ENCODE measurements around the gene SPC24.
"Not testable (repeated sequence)": the region's sequence is repeated elsewhere in the genome, so short reads cannot be mapped to it uniquely, and the experiment has no call there.

The SPC24 gene

DNA sequence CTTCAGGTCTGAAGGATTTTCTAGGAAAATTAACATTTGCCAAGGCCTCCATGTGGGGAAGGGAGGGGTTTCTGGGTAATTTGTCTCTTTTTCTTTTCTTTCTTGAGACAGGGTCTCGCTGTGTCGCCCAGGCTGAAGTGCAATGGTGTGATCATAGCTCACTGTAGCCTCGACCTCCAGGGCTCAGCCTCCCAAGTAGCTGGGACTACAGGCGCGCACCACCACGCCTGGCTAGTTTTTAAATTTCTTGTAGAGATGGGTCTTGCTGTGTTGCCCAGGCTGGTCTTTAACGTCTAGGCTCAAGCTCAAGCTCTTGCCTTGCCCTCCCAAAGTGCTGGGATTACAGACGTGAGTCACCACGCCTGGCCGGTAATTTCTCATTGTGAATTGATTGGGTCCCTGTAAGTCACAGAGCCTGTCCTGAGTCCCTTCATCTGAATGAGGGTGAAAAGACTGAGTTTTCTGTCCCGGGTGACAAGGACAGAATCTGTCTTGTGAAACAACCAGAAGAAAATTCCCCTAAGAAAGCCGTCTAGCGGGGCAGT is 10.0 kb upstream of the SPC24 start:
- H3K9ac ChIP-seq (ENCODE audit: insufficient read length): no peak overlapping the region
- H3K27ac ChIP-seq: no peak overlapping the region
- peaks cover 30% of the 10 kb centered on the region; the same call in 1 of the 2 replicates for H3K36me3 ChIP-seq (ENCODE audit: insufficient read depth, low read length)
- no peaks in the 10 kb centered on the region for H3K9me3 ChIP-seq (ENCODE audit: low read depth, low read length)
- no peak for DNase-seq (ENCODE audit: low read depth, low spot score)
- no peak overlapping the region for H3K4me3 ChIP-seq
- TF ChIP-seq FOXP2 (optimal IDR thresholded peaks at IDR 0.05; ENCODE audit: control extremely low read depth, extremely low read length, insufficient read depth): no peak
- no peak for TF ChIP-seq EZH2 (IDR thresholded peaks at IDR 0.05)
- no peak for TF ChIP-seq POLR2AphosphoS5 (IDR thresholded peaks at IDR 0.05; ENCODE audit: borderline replicate concordance, low read depth, low read length)

GRCh38 chr19:11164879-11165406 is 9.4 kb upstream of the SPC24 start:
- no peak overlapping the region for H3K4me3 ChIP-seq

DNA sequence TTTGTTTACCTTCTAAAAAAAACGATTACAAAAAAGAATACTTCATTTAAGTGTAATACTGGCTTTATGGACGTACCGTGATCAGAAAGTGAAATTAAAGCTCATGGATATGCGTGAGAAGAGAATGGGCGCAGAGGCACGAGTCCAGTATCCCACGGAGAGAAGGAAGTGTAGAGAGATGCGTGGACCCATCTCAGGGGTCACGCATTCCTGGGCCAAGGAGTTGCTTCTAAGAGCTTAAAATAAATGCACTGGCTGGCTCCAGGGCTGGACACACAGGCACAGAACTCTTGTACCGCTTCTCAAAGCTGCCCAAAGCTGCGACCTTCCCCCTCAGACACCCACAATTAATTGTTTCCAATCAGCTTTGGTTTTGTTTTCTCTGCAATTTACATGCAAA is 8.7 kb upstream of the SPC24 start:
- TF ChIP-seq POLR2AphosphoS5 (IDR thresholded peaks at IDR 0.05; ENCODE audit: borderline replicate concordance, low read depth, low read length): no peak
- TF ChIP-seq EZH2 (IDR thresholded peaks at IDR 0.05): no peak
- TF ChIP-seq FOXP2 (optimal IDR thresholded peaks at IDR 0.05; ENCODE audit: control extremely low read depth, extremely low read length, insufficient read depth): no peak

More at GRCh38 chr19:11164879-11165406, 9.4 kb upstream of the SPC24 start:
- 0 out of 2 replicates have a peak overlapping the region, but pooled peaks have one; percentile 19 for H3K27ac ChIP-seq
- H3K9me3 ChIP-seq (ENCODE audit: low read depth, low read length): no peaks in the 10 kb centered on the region
- H3K9ac ChIP-seq (ENCODE audit: insufficient read length): no peak overlapping the region
- no peak for DNase-seq (ENCODE audit: low read depth, low spot score)
- H3K36me3 ChIP-seq (ENCODE audit: insufficient read depth, low read length): peaks cover 24% of the 10 kb centered on the region; the same call in 1 of the 2 replicates
- TF ChIP-seq EZH2 (IDR thresholded peaks at IDR 0.05) (no peak), POLR2AphosphoS5 (IDR thresholded peaks at IDR 0.05; ENCODE audit: borderline replicate concordance, low read depth, low read length) (no peak), FOXP2 (optimal IDR thresholded peaks at IDR 0.05; ENCODE audit: control extremely low read depth, extremely low read length, insufficient read depth) (no peak)

DNA sequence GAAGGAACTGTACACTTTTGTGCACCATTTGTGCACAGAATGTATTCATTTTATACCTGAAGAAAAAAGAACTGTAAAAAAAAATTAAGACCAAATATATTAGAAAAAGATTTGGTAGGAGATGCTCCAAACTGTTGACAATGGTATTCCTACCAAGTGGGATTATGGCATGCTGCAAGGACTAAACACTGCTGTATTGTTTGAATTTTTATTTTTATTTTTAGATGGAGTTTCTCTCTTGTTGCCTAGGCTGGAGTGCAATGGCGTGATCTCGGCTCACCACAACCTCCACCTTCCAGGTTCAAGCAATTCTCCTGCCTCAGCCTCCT is 4.8 kb upstream of the SPC24 start:
- H3K36me3 ChIP-seq (ENCODE audit: insufficient read depth, low read length); H3K9me3 ChIP-seq (ENCODE audit: low read depth, low read length); H3K27ac ChIP-seq; H3K9ac ChIP-seq (ENCODE audit: insufficient read length); H3K4me3 ChIP-seq; DNase-seq (ENCODE audit: low read depth, low spot score): not testable (repeated sequence)

More for the DNA sequence above, 8.7 kb upstream of the SPC24 start:
- no peaks in the 10 kb centered on the region for H3K9me3 ChIP-seq (ENCODE audit: low read depth, low read length)
- H3K9ac ChIP-seq (ENCODE audit: insufficient read length): no peak overlapping the region
- peaks cover 21% of the 10 kb centered on the region; the same call in 1 of the 2 replicates for H3K36me3 ChIP-seq (ENCODE audit: insufficient read depth, low read length)
- H3K4me3 ChIP-seq: no peak overlapping the region
- DNase-seq (ENCODE audit: low read depth, low spot score): no peak
- H3K27ac ChIP-seq: no peak overlapping the region

GRCh38 chr19:11159598-11160439 is 4.2 kb upstream of the SPC24 start:
- H3K9me3 ChIP-seq (ENCODE audit: low read depth, low read length): no peaks in the 10 kb centered on the region
- H3K4me3 ChIP-seq: no peak overlapping the region
- no peaks in the 10 kb centered on the region for H3K36me3 ChIP-seq (ENCODE audit: insufficient read depth, low read length)
- H3K27ac ChIP-seq: no peak overlapping the region
- TF ChIP-seq POLR2AphosphoS5 (IDR thresholded peaks at IDR 0.05; ENCODE audit: borderline replicate concordance, low read depth, low read length): no peak
- H3K9ac ChIP-seq (ENCODE audit: insufficient read length): no peak overlapping the region
- no peak for DNase-seq (ENCODE audit: low read depth, low spot score)

- no peak for DNase-seq (ENCODE audit: low read depth, low spot score)
- Histone ChIP-seq H3K9me3 (ENCODE audit: low read depth, low read length) (no peaks in the 10 kb centered on the region), H3K36me3 (ENCODE audit: insufficient read depth, low read length) (peaks cover 12% of the 10 kb centered on the region; the same call in 1 of the 2 replicates), H3K4me3 (peak overlapping the region; percentile 88), H3K27ac (no peak overlapping the region), H3K9ac (ENCODE audit: insufficient read length) (peak overlapping the region; percentile 83)
- TF ChIP-seq EZH2 (IDR thresholded peaks at IDR 0.05): no peak
- no peak for TF ChIP-seq POLR2AphosphoS5 (IDR thresholded peaks at IDR 0.05; ENCODE audit: borderline replicate concordance, low read depth, low read length)
- TF ChIP-seq FOXP2 (optimal IDR thresholded peaks at IDR 0.05; ENCODE audit: control extremely low read depth, extremely low read length, insufficient read depth): no peak
Measured at GRCh38 chr19:11154683-11155047, 917 bp downstream of the SPC24 start.

- Histone ChIP-seq H3K27ac (no peak overlapping the region), H3K4me3 (no peak overlapping the region), H3K9me3 (ENCODE audit: low read depth, low read length) (no peaks in the 10 kb centered on the region), H3K9ac (ENCODE audit: insufficient read length) (no peak overlapping the region), H3K36me3 (ENCODE audit: insufficient read depth, low read length) (peaks cover 25% of the 10 kb centered on the region)
- TF ChIP-seq FOXP2 (optimal IDR thresholded peaks at IDR 0.05; ENCODE audit: control extremely low read depth, extremely low read length, insufficient read depth): no peak
- no peak for TF ChIP-seq POLR2AphosphoS5 (IDR thresholded peaks at IDR 0.05; ENCODE audit: borderline replicate concordance, low read depth, low read length)
- TF ChIP-seq EZH2 (IDR thresholded peaks at IDR 0.05): no peak
- no peak for DNase-seq (ENCODE audit: low read depth, low spot score)
Measured at GRCh38 chr19:11152318-11153062, 3.1 kb downstream of the SPC24 start.

- H3K9ac ChIP-seq (ENCODE audit: insufficient read length): no peak overlapping the region
- peaks cover 34% of the 10 kb centered on the region for H3K36me3 ChIP-seq (ENCODE audit: insufficient read depth, low read length)
Measured at GRCh38 chr19:11151181-11151580, 4.4 kb downstream of the SPC24 start.

More at GRCh38 chr19:11151181-11151580, 4.4 kb downstream of the SPC24 start:
- H3K27ac ChIP-seq: no peak overlapping the region
- no peak for DNase-seq (ENCODE audit: low read depth, low spot score)
- H3K4me3 ChIP-seq: no peak overlapping the region
- no peaks in the 10 kb centered on the region for H3K9me3 ChIP-seq (ENCODE audit: low read depth, low read length)
- no peak for TF ChIP-seq FOXP2 (optimal IDR thresholded peaks at IDR 0.05; ENCODE audit: control extremely low read depth, extremely low read length, insufficient read depth)
- TF ChIP-seq POLR2AphosphoS5 (IDR thresholded peaks at IDR 0.05; ENCODE audit: borderline replicate concordance, low read depth, low read length): no peak
- TF ChIP-seq EZH2 (IDR thresholded peaks at IDR 0.05): no peak

Measured in SK-N-MC (cell line).